Liver (tissue), 9 donors: ENCODE data around the gene CDHR5. TPM values are rescaled to one million over a fixed set of nuclear protein-coding genes. Genes with fewer than 3 reads are reported as not detected.
"Not testable (repeated sequence)": the region's sequence is repeated elsewhere in the genome, so short reads cannot be mapped to it uniquely, and the experiment has no call there.

Source experiments
- DNase-seq: peaks from one replicate; pipeline ENCODE4 v3.0.0-alpha.2; 2017; ENCODE audit warnings: low spot score
- H3K27ac ChIP-seq, 2 donors: one replicate each; pipeline ENCODE4 v1.7.0; 2013; ENCODE audit warnings: inconsistent platforms in 2 of 2, low read length in 2 of 2, control low read depth in 1 of 2, low read depth in 1 of 2, mild to moderate bottlenecking in 1 of 2
- H3K27me3 ChIP-seq, 4 donors: one replicate each; pipeline versions ENCODE4 v1.6.1 to v1.7.0; 2013; ENCODE audit warnings: low read length in 3 of 4, inconsistent platforms in 1 of 4, mild to moderate bottlenecking in 1 of 4, moderate library complexity in 1 of 4; ENCODE audit not compliant: control insufficient read depth in 4 of 4, insufficient read depth in 4 of 4
- H3K36me3 ChIP-seq, 4 donors: one replicate each; pipeline versions ENCODE4 v1.6.1 to v1.7.0; 2013; ENCODE audit warnings: low read length in 3 of 4, mild to moderate bottlenecking in 3 of 4, low read depth in 1 of 4, moderate library complexity in 1 of 4; ENCODE audit not compliant: control insufficient read depth in 4 of 4, insufficient read depth in 3 of 4
- H3K4me1 ChIP-seq, 4 donors: one replicate each; pipeline versions ENCODE4 v1.6.1 to v1.7.0; 2013; ENCODE audit warnings: low read length in 3 of 4, mild to moderate bottlenecking in 3 of 4, moderate library complexity in 1 of 4; ENCODE audit not compliant: control insufficient read depth in 4 of 4, insufficient read depth in 4 of 4
- H3K4me3 ChIP-seq, 3 donors: one replicate each; pipeline versions ENCODE4 v1.6.1 to v1.7.0; 2013; ENCODE audit warnings: low read length in 3 of 3, control low read depth in 1 of 3, low read depth in 1 of 3, mild to moderate bottlenecking in 1 of 3
- H3K9ac ChIP-seq, 2 donors: one replicate each; pipeline ENCODE4 v1.7.0; 2013; ENCODE audit warnings: low read length in 2 of 2, mild to moderate bottlenecking in 2 of 2, moderate library complexity in 2 of 2, control low read depth in 1 of 2, low read depth in 1 of 2
- H3K9me3 ChIP-seq, 4 donors: one replicate each; pipeline versions ENCODE4 v1.6.1 to v1.7.0; 2013; ENCODE audit warnings: low read length in 3 of 4; ENCODE audit not compliant: control insufficient read depth in 4 of 4
- EGR1 ChIP-seq, 2 donors: IDR thresholded peaks; 2 replicates each; pipeline ENCODE4 v1.6.1; 2016 to 2018; ENCODE audit warnings: antibody characterized with exemption in 2 of 2, low read depth in 2 of 2
- FOXA1 ChIP-seq: IDR thresholded peaks from 2 replicates; pipeline ENCODE4 v1.6.1; 2016; ENCODE audit warnings: antibody characterized with exemption
- FOXA2 ChIP-seq: IDR thresholded peaks from 2 replicates; pipeline ENCODE4 v1.6.1; 2016; ENCODE audit warnings: antibody characterized with exemption
- GABPA ChIP-seq, 2 donors: IDR thresholded peaks in 1 of 2; conservative IDR thresholded peaks in 1 of 2; 2 replicates each; pipeline ENCODE4 v1.6.1; 2016; ENCODE audit warnings: antibody characterized with exemption in 2 of 2, mild to moderate bottlenecking in 1 of 2, moderate library complexity in 1 of 2
- HNF4A ChIP-seq, 2 donors: conservative IDR thresholded peaks; 2 replicates each; pipeline ENCODE4 v1.6.1; 2016; ENCODE audit warnings: antibody characterized with exemption in 2 of 2, mild to moderate bottlenecking in 2 of 2
- HNF4G ChIP-seq: IDR thresholded peaks from 2 replicates; pipeline ENCODE4 v1.6.1; 2016; ENCODE audit warnings: antibody characterized with exemption
- JUND ChIP-seq, 2 donors: IDR thresholded peaks; 2 replicates each; pipeline ENCODE4 v1.6.1; 2016; ENCODE audit warnings: antibody characterized with exemption in 2 of 2
- NR2F2 ChIP-seq: IDR thresholded peaks from 2 replicates; pipeline ENCODE4 v1.6.1; 2016; ENCODE audit warnings: antibody characterized with exemption
- RAD21 ChIP-seq, 2 donors: IDR thresholded peaks; 2 replicates each; pipeline ENCODE4 v1.6.1; 2016; ENCODE audit warnings: antibody characterized with exemption in 2 of 2, mild to moderate bottlenecking in 2 of 2
- RXRA ChIP-seq, 2 donors: IDR thresholded peaks; 2 replicates each; pipeline ENCODE4 v1.6.1; 2017 to 2018; ENCODE audit warnings: antibody characterized with exemption in 2 of 2, mild to moderate bottlenecking in 1 of 2
- SP1 ChIP-seq: IDR thresholded peaks from 2 replicates; pipeline ENCODE4 v1.6.1; 2018; ENCODE audit warnings: antibody characterized with exemption, mild to moderate bottlenecking
- TAF1 ChIP-seq: conservative IDR thresholded peaks from 2 replicates; pipeline ENCODE4 v1.6.1; 2016; ENCODE audit warnings: antibody characterized with exemption, mild to moderate bottlenecking
- YY1 ChIP-seq: IDR thresholded peaks from 2 replicates; pipeline ENCODE4 v1.6.1; 2016; ENCODE audit warnings: antibody characterized with exemption, mild to moderate bottlenecking
- WGBS: extraction: QIAGEN DNeasy Blood & Tissue Kit; methylation state at CpG from one replicate; pipeline ENCODE4 v1.1.7; 2013; 5-methylcytosine and 5-hydroxymethylcytosine counted together
- polyA plus RNA-seq, 2 donors: library from polyadenylated mRNA; stranded (reverse) in 1 of 2; unstranded in 1 of 2; fragments of 200-250 nt in 1 of 2; fragments of >200 nt in 1 of 2; fragmentation: Nextera tagmentation in 1 of 2; extraction: Ambion mirVana in 1 of 2; gene quantifications; one replicate each; pipeline versions ENCODE4 v1.2.1 to v1.2.3, GENCODE V29; 2013 to 2015
- total RNA-seq, 2 donors: library from RNA; depleted of rRNA; stranded (reverse); fragments of >200 nt; gene quantifications; one replicate each; pipeline ENCODE4 v1.2.3, GENCODE V29; 2014
- TF ChIP-seq, protein P1 (sequence below): IDR thresholded peaks from 2 replicates; pipeline ENCODE4 v1.6.1; 2016; ENCODE audit warnings: antibody characterized with exemption, mild to moderate bottlenecking
- TF ChIP-seq, protein P2 (sequence below): IDR thresholded peaks from 2 replicates; pipeline ENCODE4 v1.6.1; 2016; ENCODE audit warnings: antibody characterized with exemption
- TF ChIP-seq, protein P3 (sequence below): IDR thresholded peaks from 2 replicates; pipeline ENCODE4 v1.6.1; 2016; ENCODE audit warnings: antibody characterized with exemption
- TF ChIP-seq, protein P4 (sequence below): IDR thresholded peaks from 2 replicates; pipeline ENCODE4 v1.6.1; 2016; ENCODE audit warnings: antibody characterized with exemption
- TF ChIP-seq, protein P5 (sequence below): fragments of 150-350 bp; IDR thresholded peaks from 2 replicates; pipeline ENCODE4 v1.5.1; 2017; ENCODE audit warnings: improper control_type of control experiment, low read depth, low read length; ENCODE audit not compliant: missing input control
- donor health status: healthy.
- donor health status: healthy.
- donor health status: healthy.
- donor health status: healthy.
- donor health status: healthy.

Gene CDHR5
- total and polyA plus RNA-seq, 4 donors, result 29.4 to 86.2 (median 57.2) TPM

DNA sequence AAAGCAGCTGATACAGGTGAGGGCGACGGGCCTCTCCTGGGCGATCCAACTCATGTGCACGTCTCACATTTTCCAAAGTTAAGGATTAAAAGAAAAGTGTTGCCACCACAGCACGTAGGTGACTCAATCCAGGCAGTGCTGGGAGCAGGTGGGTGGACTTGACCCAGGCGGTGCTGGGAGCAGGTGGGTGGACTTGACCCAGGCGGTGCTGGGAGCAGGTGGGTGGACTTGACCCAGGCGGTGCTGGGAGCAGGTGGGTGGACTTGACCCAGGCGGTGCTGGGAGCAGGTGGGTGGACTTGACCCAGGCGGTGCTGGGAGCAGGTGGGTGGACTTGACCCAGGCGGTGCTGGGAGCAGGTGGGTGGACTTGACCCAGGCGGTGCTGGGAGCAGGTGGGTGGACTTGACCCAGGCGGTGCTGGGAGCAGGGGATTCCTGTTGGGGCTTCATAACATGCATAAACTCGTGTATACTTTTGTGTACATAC, 23.0 kb upstream of the CDHR5 start:
- H3K9me3 ChIP-seq, H3K4me3 ChIP-seq, H3K36me3 ChIP-seq, H3K27me3 ChIP-seq, H3K4me1 ChIP-seq, H3K9ac ChIP-seq, DNase-seq: not testable (repeated sequence)
- 43% methylated on average over 10 of the region's 14 CpGs for WGBS
- peak; percentile 88 to 94 for TF ChIP-seq HNF4A (conservative IDR thresholded peaks at IDR 0.05)
- peak; percentile 42 for TF ChIP-seq FOXA1
- peak; percentile 56 for TF ChIP-seq NR2F2
- peak; percentile 39 for TF ChIP-seq YY1
- TF ChIP-seq SP1, result peak; percentile 79
- TF ChIP-seq RAD21 (IDR thresholded peaks at IDR 0.05), result peak; percentile 23 to 30
- peak; percentile 95 to 96 for TF ChIP-seq EGR1 (IDR thresholded peaks at IDR 0.05; ENCODE audit: low read depth in 2 of 2)
- TF ChIP-seq RXRA (IDR thresholded peaks at IDR 0.05), result peak; percentile 80 to 95
- TF ChIP-seq, protein P1, sequence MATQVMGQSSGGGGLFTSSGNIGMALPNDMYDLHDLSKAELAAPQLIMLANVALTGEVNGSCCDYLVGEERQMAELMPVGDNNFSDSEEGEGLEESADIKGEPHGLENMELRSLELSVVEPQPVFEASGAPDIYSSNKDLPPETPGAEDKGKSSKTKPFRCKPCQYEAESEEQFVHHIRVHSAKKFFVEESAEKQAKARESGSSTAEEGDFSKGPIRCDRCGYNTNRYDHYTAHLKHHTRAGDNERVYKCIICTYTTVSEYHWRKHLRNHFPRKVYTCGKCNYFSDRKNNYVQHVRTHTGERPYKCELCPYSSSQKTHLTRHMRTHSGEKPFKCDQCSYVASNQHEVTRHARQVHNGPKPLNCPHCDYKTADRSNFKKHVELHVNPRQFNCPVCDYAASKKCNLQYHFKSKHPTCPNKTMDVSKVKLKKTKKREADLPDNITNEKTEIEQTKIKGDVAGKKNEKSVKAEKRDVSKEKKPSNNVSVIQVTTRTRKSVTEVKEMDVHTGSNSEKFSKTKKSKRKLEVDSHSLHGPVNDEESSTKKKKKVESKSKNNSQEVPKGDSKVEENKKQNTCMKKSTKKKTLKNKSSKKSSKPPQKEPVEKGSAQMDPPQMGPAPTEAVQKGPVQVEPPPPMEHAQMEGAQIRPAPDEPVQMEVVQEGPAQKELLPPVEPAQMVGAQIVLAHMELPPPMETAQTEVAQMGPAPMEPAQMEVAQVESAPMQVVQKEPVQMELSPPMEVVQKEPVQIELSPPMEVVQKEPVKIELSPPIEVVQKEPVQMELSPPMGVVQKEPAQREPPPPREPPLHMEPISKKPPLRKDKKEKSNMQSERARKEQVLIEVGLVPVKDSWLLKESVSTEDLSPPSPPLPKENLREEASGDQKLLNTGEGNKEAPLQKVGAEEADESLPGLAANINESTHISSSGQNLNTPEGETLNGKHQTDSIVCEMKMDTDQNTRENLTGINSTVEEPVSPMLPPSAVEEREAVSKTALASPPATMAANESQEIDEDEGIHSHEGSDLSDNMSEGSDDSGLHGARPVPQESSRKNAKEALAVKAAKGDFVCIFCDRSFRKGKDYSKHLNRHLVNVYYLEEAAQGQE, result peak; percentile 41
- TF ChIP-seq GABPA (IDR thresholded peaks at IDR 0.05 in 1 of 2, conservative IDR thresholded peaks at IDR 0.05 in 1 of 2), result peak in 1 of 2 donors; percentile 18
- TF ChIP-seq, protein P2, sequence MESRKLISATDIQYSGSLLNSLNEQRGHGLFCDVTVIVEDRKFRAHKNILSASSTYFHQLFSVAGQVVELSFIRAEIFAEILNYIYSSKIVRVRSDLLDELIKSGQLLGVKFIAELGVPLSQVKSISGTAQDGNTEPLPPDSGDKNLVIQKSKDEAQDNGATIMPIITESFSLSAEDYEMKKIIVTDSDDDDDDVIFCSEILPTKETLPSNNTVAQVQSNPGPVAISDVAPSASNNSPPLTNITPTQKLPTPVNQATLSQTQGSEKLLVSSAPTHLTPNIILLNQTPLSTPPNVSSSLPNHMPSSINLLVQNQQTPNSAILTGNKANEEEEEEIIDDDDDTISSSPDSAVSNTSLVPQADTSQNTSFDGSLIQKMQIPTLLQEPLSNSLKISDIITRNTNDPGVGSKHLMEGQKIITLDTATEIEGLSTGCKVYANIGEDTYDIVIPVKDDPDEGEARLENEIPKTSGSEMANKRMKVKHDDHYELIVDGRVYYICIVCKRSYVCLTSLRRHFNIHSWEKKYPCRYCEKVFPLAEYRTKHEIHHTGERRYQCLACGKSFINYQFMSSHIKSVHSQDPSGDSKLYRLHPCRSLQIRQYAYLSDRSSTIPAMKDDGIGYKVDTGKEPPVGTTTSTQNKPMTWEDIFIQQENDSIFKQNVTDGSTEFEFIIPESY, result peak; percentile 79
- TF ChIP-seq, protein P3, sequence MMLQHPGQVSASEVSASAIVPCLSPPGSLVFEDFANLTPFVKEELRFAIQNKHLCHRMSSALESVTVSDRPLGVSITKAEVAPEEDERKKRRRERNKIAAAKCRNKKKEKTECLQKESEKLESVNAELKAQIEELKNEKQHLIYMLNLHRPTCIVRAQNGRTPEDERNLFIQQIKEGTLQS, result peak; percentile 80
- peak in 1 of 2 donors; percentile 87 for TF ChIP-seq JUND (IDR thresholded peaks at IDR 0.05)
- TF ChIP-seq, protein P4, sequence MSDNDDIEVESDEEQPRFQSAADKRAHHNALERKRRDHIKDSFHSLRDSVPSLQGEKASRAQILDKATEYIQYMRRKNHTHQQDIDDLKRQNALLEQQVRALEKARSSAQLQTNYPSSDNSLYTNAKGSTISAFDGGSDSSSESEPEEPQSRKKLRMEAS, result peak; percentile 92
- H3K27ac ChIP-seq, result peak overlapping the region; percentile 64 to 77

DNA sequence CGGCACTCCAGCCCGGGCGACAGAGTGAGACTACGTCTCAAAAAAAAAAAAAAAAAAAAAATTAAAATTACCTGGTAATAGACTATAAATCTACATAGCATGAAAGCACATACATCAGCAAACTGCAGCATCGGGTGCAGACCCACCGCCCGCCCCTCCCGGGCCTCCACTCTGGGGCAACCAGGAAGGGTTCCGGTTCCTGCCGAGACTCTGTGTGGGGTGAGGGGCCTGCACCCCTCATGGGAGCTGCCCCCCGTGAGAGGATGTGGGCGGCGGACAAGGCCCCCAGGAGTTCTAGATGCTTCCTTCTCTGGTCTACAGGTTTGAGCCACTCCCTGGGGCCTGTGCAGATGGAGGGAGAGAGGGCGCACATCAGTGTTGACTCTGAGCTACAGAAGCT, 21.5 kb upstream of the CDHR5 start:
- H3K4me3 ChIP-seq, result no peak overlapping the region
- no peak overlapping the region for H3K9ac ChIP-seq
- H3K4me1 ChIP-seq, result peaks cover 2 to 11% (median 5%) of the 10 kb centered on the region in 4 donors
- WGBS, result 88% methylated on average over 14 of the region's 14 CpGs
- TF ChIP-seq NR2F2 (no peak), HNF4A (conservative IDR thresholded peaks at IDR 0.05) (no peak), FOXA1 (no peak), EGR1 (IDR thresholded peaks at IDR 0.05; ENCODE audit: low read depth in 2 of 2) (no peak), HNF4G (no peak), JUND (IDR thresholded peaks at IDR 0.05) (no peak), FOXA2 (no peak), YY1 (no peak), TAF1 (no peak), GABPA (IDR thresholded peaks at IDR 0.05 in 1 of 2, conservative IDR thresholded peaks at IDR 0.05 in 1 of 2) (no peak), RXRA (IDR thresholded peaks at IDR 0.05) (no peak)
- TF ChIP-seq, protein P2, result no peak
- TF ChIP-seq, protein P5, sequence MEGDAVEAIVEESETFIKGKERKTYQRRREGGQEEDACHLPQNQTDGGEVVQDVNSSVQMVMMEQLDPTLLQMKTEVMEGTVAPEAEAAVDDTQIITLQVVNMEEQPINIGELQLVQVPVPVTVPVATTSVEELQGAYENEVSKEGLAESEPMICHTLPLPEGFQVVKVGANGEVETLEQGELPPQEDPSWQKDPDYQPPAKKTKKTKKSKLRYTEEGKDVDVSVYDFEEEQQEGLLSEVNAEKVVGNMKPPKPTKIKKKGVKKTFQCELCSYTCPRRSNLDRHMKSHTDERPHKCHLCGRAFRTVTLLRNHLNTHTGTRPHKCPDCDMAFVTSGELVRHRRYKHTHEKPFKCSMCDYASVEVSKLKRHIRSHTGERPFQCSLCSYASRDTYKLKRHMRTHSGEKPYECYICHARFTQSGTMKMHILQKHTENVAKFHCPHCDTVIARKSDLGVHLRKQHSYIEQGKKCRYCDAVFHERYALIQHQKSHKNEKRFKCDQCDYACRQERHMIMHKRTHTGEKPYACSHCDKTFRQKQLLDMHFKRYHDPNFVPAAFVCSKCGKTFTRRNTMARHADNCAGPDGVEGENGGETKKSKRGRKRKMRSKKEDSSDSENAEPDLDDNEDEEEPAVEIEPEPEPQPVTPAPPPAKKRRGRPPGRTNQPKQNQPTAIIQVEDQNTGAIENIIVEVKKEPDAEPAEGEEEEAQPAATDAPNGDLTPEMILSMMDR, result no peak
- TF ChIP-seq, protein P4, result no peak
- TF ChIP-seq, protein P3, result no peak
- H3K36me3 ChIP-seq, result peaks cover 0 to 8% (median 4%) of the 10 kb centered on the region in 4 donors
- no peaks in the 10 kb centered on the region for H3K27me3 ChIP-seq
- no peaks in the 10 kb centered on the region for H3K9me3 ChIP-seq
- no peak for DNase-seq
- no peak overlapping the region for H3K27ac ChIP-seq
